K562 (cell line): ENCODE measurements around the gene PFKP. TPM values are rescaled to one million over a fixed set of nuclear protein-coding genes. Genes with fewer than 3 reads are reported as not detected.
"Not testable (repeated sequence)": the region's sequence is repeated elsewhere in the genome, so short reads cannot be mapped to it uniquely, and the experiment has no call there.

Experiments
- ATAC-seq: fragments of 200-7000 bp; cut with Tn5 transposase; 3 replicates; pipeline ENCODE4 v1.9.1; 2020; ENCODE audit warnings: moderate library complexity
- BruUV-seq: library from RNA; stranded (reverse); fragments of 400-500 nt; replicated peaks from 2 replicates; lab custom pipeline; 2021; lab: Mats Ljungman, UMichigan
- CTCF ChIA-PET: fragments of 300-600 bp; formaldehyde crosslinking; extraction: SDS; loops from one replicate; lab custom pipeline; 2021; ENCODE audit warnings: low intra/inter-chr PET ratio; lab: Yijun Ruan, JAX
- POLR2A ChIA-PET: fragments of 300-600, 350-650 bp; sonication (Branson Sonifier 250); formaldehyde crosslinking; extraction: SDS; loops from one replicate; lab custom pipeline; 2021; ENCODE audit warnings: antibody characterized with exemption, inconsistent platforms; lab: Yijun Ruan, JAX
- DNase-seq, 4 experiments: peaks; one replicate each; pipeline versions ENCODE4 v3.0.0 to v3.0.0-alpha.2; 2011 to 2018; ENCODE audit warnings: low spot score in 3 of 4, mixed read lengths in 3 of 4; ENCODE audit errors: extremely low read depth in 1 of 4
- FAIRE-seq: peaks from 2 replicates; lab custom pipeline; 2011; peaks lifted over from hg19 to GRCh38; lab: Jason Lieb, UNC
- H2AFZ ChIP-seq: 2 replicates; pipeline ENCODE4 v1.6.0; 2011; ENCODE audit warnings: low read depth, low read length, control low read depth, inconsistent platforms
- H3K27ac ChIP-seq: fragments of 200-600 bp; 3 replicates; pipeline ENCODE4 v1.8.0; 2011; ENCODE audit warnings: low read depth, mild to moderate bottlenecking, control low read depth, inconsistent platforms, low read length, moderate library complexity, mixed read lengths; ENCODE audit errors: extremely low read depth
- H3K27me3 ChIP-seq, 2 experiments: fragments of 300-600 bp in 1 of 2; 2 replicates in 1 of 2; 3 replicates in 1 of 2; pipeline versions ENCODE4 v1.6.0 to v1.8.0; 2011; ENCODE audit warnings: inconsistent platforms in 2 of 2, low read length in 2 of 2, mild to moderate bottlenecking in 1 of 2, mixed read lengths in 1 of 2, moderate library complexity in 1 of 2; ENCODE audit not compliant: control insufficient read depth in 2 of 2, insufficient read depth in 2 of 2
- H3K36me3 ChIP-seq: fragments of 300-600 bp; 3 replicates; pipeline ENCODE4 v1.8.0; 2011; ENCODE audit warnings: mild to moderate bottlenecking, low read length, inconsistent platforms; ENCODE audit not compliant: control insufficient read depth, insufficient read depth
- H3K4me1 ChIP-seq, 2 experiments: fragments of 200-600 bp in 1 of 2; replicated peaks in 1 of 2; 2 replicates in 1 of 2; 3 replicates in 1 of 2; pipeline versions ENCODE4 v1.5.1 to v1.8.0; 2011; ENCODE audit warnings: inconsistent platforms in 2 of 2, low read length in 2 of 2, mild to moderate bottlenecking in 1 of 2, mixed read lengths in 1 of 2, moderate library complexity in 1 of 2; ENCODE audit not compliant: control insufficient read depth in 2 of 2, insufficient read depth in 2 of 2
- H3K4me2 ChIP-seq: 2 replicates; pipeline ENCODE4 v1.6.1; 2011; ENCODE audit warnings: low read length, control low read depth, inconsistent platforms, mixed read lengths; ENCODE audit not compliant: insufficient read depth
- H3K4me3 ChIP-seq: fragments of 200-600 bp; sonication (generic), shearing (Covaris generic); 2 replicates; pipeline ENCODE4 v1.5.1; 2016; ENCODE audit warnings: control low read depth, inconsistent platforms
- H3K79me2 ChIP-seq: fragments of 200-600 bp; 3 replicates; pipeline ENCODE4 v1.8.0; 2011; ENCODE audit warnings: low read length, inconsistent platforms; ENCODE audit not compliant: control insufficient read depth, insufficient read depth
- H3K9ac ChIP-seq, 2 experiments: 2 replicates each; pipeline versions ENCODE4 v1.6.0 to v1.6.1; 2011; ENCODE audit warnings: low read depth in 2 of 2, low read length in 2 of 2, control low read depth in 1 of 2, inconsistent platforms in 1 of 2, mild to moderate bottlenecking in 1 of 2, mixed read lengths in 1 of 2; ENCODE audit not compliant: insufficient read depth in 1 of 2
- H3K9me1 ChIP-seq: one replicate; pipeline ENCODE4 v1.6.0; 2011; ENCODE audit warnings: inconsistent platforms, mild to moderate bottlenecking, low read length, moderate library complexity; ENCODE audit not compliant: control insufficient read depth, insufficient read depth
- H3K9me3 ChIP-seq: replicated peaks from 2 replicates; pipeline ENCODE4 v1.5.1; 2011; ENCODE audit warnings: low read depth, low read length, inconsistent platforms; ENCODE audit not compliant: control insufficient read depth, insufficient read depth
- H4K20me1 ChIP-seq: replicated peaks from 2 replicates; pipeline ENCODE4 v1.6.1; 2011; ENCODE audit warnings: low read length, inconsistent platforms, mixed read lengths; ENCODE audit not compliant: control insufficient read depth, insufficient read depth
- ARNT ChIP-seq, 2 experiments: fragments of 450-650 bp; IDR thresholded peaks; 2 replicates each; pipeline ENCODE4 v1.6.1; 2016; ENCODE audit warnings: mild to moderate bottlenecking in 1 of 2
- C11orf30 ChIP-seq: fragments of 450-650 bp; IDR thresholded peaks from 2 replicates; pipeline ENCODE4 v1.6.1; 2016; ENCODE audit warnings: low read depth, mild to moderate bottlenecking
- CREM ChIP-seq: IDR thresholded peaks from 2 replicates; pipeline ENCODE4 v1.6.1; 2014; ENCODE audit warnings: antibody characterized with exemption, low read depth
- HCFC1 ChIP-seq: IDR thresholded peaks from 2 replicates; pipeline ENCODE4 v1.6.1; 2012; ENCODE audit warnings: low read depth, low read length, improper control_type of control experiment
- HEY1 ChIP-seq: fragments of 250-450 bp; sonication (Bioruptor Pico); IDR thresholded peaks from 2 replicates; pipeline ENCODE4 v1.5.0; 2020; ENCODE audit warnings: mild to moderate bottlenecking, moderate library complexity, borderline replicate concordance
- JUN ChIP-seq, 2 experiments: sonication (generic) in 1 of 2; formaldehyde crosslinking in 1 of 2; IDR thresholded peaks; 2 replicates each; pipeline versions ENCODE4 v1.6.1 to v1.8.0; 2012 to 2022; ENCODE audit warnings: borderline replicate concordance in 2 of 2, mild to moderate bottlenecking in 2 of 2, improper control_type of control experiment in 1 of 2, low read depth in 1 of 2, low read length in 1 of 2, missing genetic modification reagents in 1 of 2
- MAFK ChIP-seq: IDR thresholded peaks from 2 replicates; pipeline ENCODE4 v1.6.1; 2011; ENCODE audit warnings: low read length, improper control_type of control experiment
- PBX2 ChIP-seq, 2 experiments: IDR thresholded peaks in 1 of 2; conservative IDR thresholded peaks in 1 of 2; 2 replicates each; pipeline ENCODE4 v1.6.1; 2016; ENCODE audit warnings: low read depth in 2 of 2, mild to moderate bottlenecking in 1 of 2, missing compliant biosample characterization in 1 of 2, missing genetic modification characterization in 1 of 2, moderate library complexity in 1 of 2
- RBM22 ChIP-seq: fragments of 200-400 bp; formaldehyde crosslinking; IDR thresholded peaks from 2 replicates; pipeline ENCODE4 v1.6.1; 2018; ENCODE audit warnings: low read length, low read depth; ENCODE audit not compliant: poor library complexity, severe bottlenecking
- SNIP1 ChIP-seq: fragments of 450-650 bp; IDR thresholded peaks from 2 replicates; pipeline ENCODE4 v1.7.1; 2017; ENCODE audit warnings: low read depth, mild to moderate bottlenecking
- THRAP3 ChIP-seq: fragments of 450-650 bp; IDR thresholded peaks from 2 replicates; pipeline ENCODE4 v1.6.1; 2016; ENCODE audit warnings: mild to moderate bottlenecking, inconsistent platforms, borderline replicate concordance
- XRCC3 ChIP-seq: fragments of 450-650 bp; IDR thresholded peaks from 2 replicates; pipeline ENCODE4 v1.6.1; 2017; ENCODE audit warnings: mild to moderate bottlenecking, moderate library complexity
- ZNF165 ChIP-seq: fragments of 250-450 bp; sonication (Bioruptor Pico); IDR thresholded peaks from 2 replicates; pipeline ENCODE4 v1.4.0; 2020; ENCODE audit warnings: borderline replicate concordance
- WGBS: fragments of 100-300 bp; shearing (Covaris generic); methylation state at CpG from one replicate; pipeline ENCODE4 v1.1.6; 2016; ENCODE audit warnings: low coverage, mixed read lengths; ENCODE audit not compliant: insufficient coverage; ENCODE audit errors: missing lambda C conversion rate; 5-methylcytosine and 5-hydroxymethylcytosine counted together
- in situ Hi-C: fragments of 300-500 bp; cut with MboI; formaldehyde crosslinking; loops from 4 replicates; pipeline ENCODE4 v1.15.0; 2018; ENCODE audit warnings: inconsistent platforms, mixed read lengths
- intact Hi-C: fragments of 100-400 bp; cut with micrococcal nuclease; formaldehyde crosslinking; loops from 2 replicates; pipeline ENCODE4 v1.14.2; 2022
- polyA plus RNA-seq, 8 experiments: library from polyadenylated mRNA; depleted of rRNA in 4 of 8; stranded (reverse) in 5 of 8; unstranded in 3 of 8; fragments of >200 nt; fragmentation: Nextera tagmentation in 2 of 8; fragmentation: Illumina TruSeq in 1 of 8; extraction: Ambion mirVana in 2 of 8; extraction: Trizol in 1 of 8; gene quantifications; 2 replicates each; pipeline versions ENCODE4 v1.2.1 to v1.2.3, GENCODE V29; 2011 to 2014; ENCODE audit warnings: inconsistent platforms in 1 of 8, missing spikeins in 1 of 8
- total RNA-seq, 7 experiments: library from RNA; depleted of rRNA in 6 of 7; stranded (reverse); fragments of >200 nt in 6 of 7; fragmentation: Illumina TruSeq in 2 of 7; extraction: Trizol in 2 of 7; gene quantifications; 2 replicates each; pipeline versions ENCODE4 v1.2.1 to v1.2.3, GENCODE V29; 2011 to 2021; ENCODE audit warnings: low replicate concordance in 1 of 7

The PFKP gene
- total and polyA plus RNA-seq, 9 of the 15 experiments (the other 6 are each of a cell fraction or from before 2014, with no cell fraction given): 23.5 to 116 (median 62.1) TPM

GRCh38 chr10:3106328-3106727 is 39.0 kb downstream of the PFKP start:
- H3K27ac ChIP-seq, BruUV-seq, in situ Hi-C loops, H3K4me1 ChIP-seq, H3K9me3 ChIP-seq, H2AFZ ChIP-seq, FAIRE-seq, CTCF ChIA-PET, intact Hi-C loops, H3K27me3 ChIP-seq, H3K4me3 ChIP-seq, H3K79me2 ChIP-seq, DNase-seq, H3K4me2 ChIP-seq, H4K20me1 ChIP-seq, H3K9ac ChIP-seq, H3K9me1 ChIP-seq, ATAC-seq: not testable (repeated sequence)
- H3K36me3 ChIP-seq: peaks cover 79% of the 10 kb centered on the region
- peak; percentile 56 for TF ChIP-seq RBM22
- 100% methylated on average over 2 of the region's 10 CpGs for WGBS
- POLR2A ChIA-PET: interaction anchor here (1.2 to 2.5 kb wide), 2 partner anchors 11 to 13 kb away, joined by 5 to 9 read pairs; no protein-coding TSS in a partner anchor

GRCh38 chr10:3106928-3107425 is 39.6 kb downstream of the PFKP start:
- ChIA-PET POLR2A (interaction anchor here (1.1 to 2.5 kb wide), 3 partner anchors 11 to 15 kb away, joined by 3 to 9 read pairs (median 5); no protein-coding TSS in a partner anchor), CTCF (no interaction called here)
- Histone ChIP-seq H4K20me1 (no peaks in the 10 kb centered on the region), H3K36me3 (peaks cover 80% of the 10 kb centered on the region), H3K4me3 (no peak overlapping the region), H3K4me2 (no peak overlapping the region), H3K9ac (no peak overlapping the region), H3K4me1 (no peaks in the 10 kb centered on the region), H3K79me2 (no peaks in the 10 kb centered on the region; the same call in 2 of the 3 replicates), H3K27ac (no peak overlapping the region), H2AFZ (no peak overlapping the region), H3K27me3 (no peaks in the 10 kb centered on the region), H3K9me1 (peaks cover 5% of the 10 kb centered on the region), H3K9me3 (no peaks in the 10 kb centered on the region)
- FAIRE-seq: no peak
- in situ Hi-C loops: no loop called here
- no peak for ATAC-seq
- 100% methylated on average over 4 of the region's 5 CpGs for WGBS
- DNase-seq: no peak
- BruUV-seq: no TSS peak
- intact Hi-C loops: no loop called here
- no peak for TF ChIP-seq XRCC3
- TF ChIP-seq JUN (IDR thresholded peaks at IDR 0.05; ENCODE audit: borderline replicate concordance, low read depth, low read length): no peak
- no peak for TF ChIP-seq JUN (CRISPR knock-in tag; IDR thresholded peaks at IDR 0.05; ENCODE audit: borderline replicate concordance)
- TF ChIP-seq ARNT (IDR thresholded peaks at IDR 0.05): no peak
- TF ChIP-seq CREM: no peak
- no peak for TF ChIP-seq THRAP3
- TF ChIP-seq ZNF165: no peak
- TF ChIP-seq C11orf30: no peak
- no peak for TF ChIP-seq MAFK
- TF ChIP-seq PBX2 (CRISPR knock-in tag; IDR thresholded peaks at IDR 0.05; ENCODE audit: low read depth): no peak
- TF ChIP-seq PBX2 (tag; conservative IDR thresholded peaks at IDR 0.05; ENCODE audit: low read depth): no peak
- no peak for TF ChIP-seq HEY1 (CRISPR knock-in tag)
- no peak for TF ChIP-seq HCFC1
- no peak for TF ChIP-seq SNIP1
